Measurements from ENCODE around the gene MBTPS1. TPM values are rescaled to one million over a fixed set of nuclear protein-coding genes. Genes with fewer than 3 reads are reported as not detected.

The MBTPS1 gene
- total and polyA plus RNA-seq, 10 of the 15 experiments (the other 5 are each of a cell fraction or from before 2014, with no cell fraction given) = 1.3 to 43.9 (median 35.2) TPM

- no peak for TF ChIP-seq CUX1 (IDR thresholded peaks at IDR 0.05; ENCODE audit: insufficient replicate concordance, low read depth, low read length)
- no peak for TF ChIP-seq PML (IDR thresholded peaks at IDR 0.05; ENCODE audit: low read length)
- TF ChIP-seq ATF7 (IDR thresholded peaks at IDR 0.05; ENCODE audit: low read depth) = no peak
Observed at GRCh38 chr16:84058211-84058610, 58.5 kb downstream of the MBTPS1 start (continued).

- H2AFZ ChIP-seq (ENCODE audit: control insufficient read depth, low read depth, low read length) = no peak overlapping the region
- H3K9ac ChIP-seq (ENCODE audit: control insufficient read depth, insufficient read depth, low read length) = no peak overlapping the region
- no peak overlapping the region for H3K27ac ChIP-seq (ENCODE audit: control insufficient read depth, insufficient read depth)
- no peaks in the 10 kb centered on the region for H3K9me3 ChIP-seq (replicated peaks; ENCODE audit: control insufficient read depth, insufficient read depth, low read length)
- H3K4me2 ChIP-seq (ENCODE audit: control insufficient read depth, insufficient read depth) = no peak overlapping the region
- no TSS peak for BruUV-seq (replicated peaks)
- no peaks in the 10 kb centered on the region for H4K20me1 ChIP-seq (ENCODE audit: control insufficient read depth, insufficient read depth)
- POLR2A ChIA-PET = no interaction called here
- H3K27me3 ChIP-seq (replicated peaks in 1 of 2; ENCODE audit: control insufficient read depth in 2 of 2, insufficient read depth in 2 of 2, low read length in 1 of 2) = no peaks in the 10 kb centered on the region
- H3K79me2 ChIP-seq (ENCODE audit: control insufficient read depth, insufficient read depth, low read length) = no peaks in the 10 kb centered on the region
- RAD21 ChIA-PET (ENCODE audit: unreplicated experiment) = no interaction called here
- ATAC-seq = no peak
- WGBS (ENCODE audit: insufficient coverage, insufficient replicate concordance, low lambda C conversion rate, missing lambda C conversion rate) = 84% methylated on average over 7 of the region's 7 CpGs
- no peak for FAIRE-seq
- in situ Hi-C loops (cut with MboI) = no loop called here
- H3K4me1 ChIP-seq (ENCODE audit: control insufficient read depth, insufficient read depth, low read length) = no peaks in the 10 kb centered on the region
- no peak for DNase-seq (ENCODE audit: low read depth, low spot score)
- intact Hi-C loops (cut with micrococcal nuclease; ENCODE audit: unreplicated experiment) = no loop called here
- CTCF ChIA-PET = interaction anchor here (1.4 kb wide), 1 partner anchor 9 kb away, joined by 5 read pairs; no protein-coding TSS in a partner anchor
- H3K36me3 ChIP-seq (ENCODE audit: control insufficient read depth in 2 of 2, insufficient read depth in 2 of 2, low read length in 1 of 2) = peaks cover 24 to 27% of the 10 kb centered on the region in 2 experiments
- SMC1A ChIA-PET (ENCODE audit: uncharacterized antibody, unreplicated experiment) = no interaction called here
- H3K4me3 ChIP-seq = no peak overlapping the region
- TF ChIP-seq NR2F1 (conservative IDR thresholded peaks at IDR 0.05) (no peak), REST (IDR thresholded peaks at IDR 0.05; ENCODE audit: low read depth, low read length) (no peak), E4F1 (IDR thresholded peaks at IDR 0.05; ENCODE audit: borderline replicate concordance, partially characterized antibody) (no peak), FOXK2 (IDR thresholded peaks at IDR 0.05) (no peak), SIN3A (IDR thresholded peaks at IDR 0.05; ENCODE audit: low read depth, low read length) (no peak), MXI1 (IDR thresholded peaks at IDR 0.05; ENCODE audit: low read depth, low read length) (no peak)
Observed at GRCh38 chr16:84056933-84057332, 59.8 kb downstream of the MBTPS1 start.

All from GM12878 (cell line).